HepG2 (cell line): ENCODE results near the gene COPZ1. TPM values are rescaled to one million over a fixed set of nuclear protein-coding genes. Genes with fewer than 3 reads are reported as not detected.

ENCODE experiments used
- ATAC-seq: fragments of 200-7000 bp; cut with Tn5 transposase; 3 replicates; pipeline ENCODE4 v1.9.1; 2020; ENCODE audit warnings: mild to moderate bottlenecking, moderate library complexity
- BruUV-seq: library from RNA; stranded (reverse); fragments of 400-500 nt; replicated peaks from 2 replicates; lab custom pipeline; 2021; lab: Mats Ljungman, UMichigan
- CTCF ChIA-PET: fragments of 300-600 bp; formaldehyde crosslinking; extraction: SDS; loops from one replicate; lab custom pipeline; 2021; ENCODE audit warnings: low total read pairs, inconsistent platforms, low intra/inter-chr PET ratio; lab: Yijun Ruan, JAX
- POLR2A ChIA-PET: fragments of 350-600 bp; sonication (Branson Sonifier 250); formaldehyde crosslinking; loops from one replicate; lab custom pipeline; 2020; ENCODE audit warnings: antibody characterized with exemption, inconsistent platforms; lab: Yijun Ruan, JAX
- DNase-seq: peaks from one replicate; pipeline ENCODE4 v3.0.0-alpha.2; 2015; ENCODE audit warnings: low spot score
- FAIRE-seq: peaks from 3 replicates; lab custom pipeline; 2011; peaks lifted over from hg19 to GRCh38; lab: Jason Lieb, UNC
- H2AFZ ChIP-seq: one replicate; pipeline ENCODE4 v1.6.1; 2011; ENCODE audit warnings: low read length, inconsistent platforms
- H3K27ac ChIP-seq: fragments of 300-600 bp; 3 replicates; pipeline ENCODE4 v1.8.0; 2011; ENCODE audit warnings: mixed run types, mild to moderate bottlenecking, mixed read lengths, low read length, inconsistent platforms; ENCODE audit not compliant: insufficient read depth; ENCODE audit errors: extremely low read length
- H3K27me3 ChIP-seq, 2 experiments: fragments of 200-600 bp in 1 of 2; 2 replicates in 1 of 2; 3 replicates in 1 of 2; pipeline versions ENCODE4 v1.6.0 to v1.8.0; 2011; ENCODE audit warnings: low read length in 2 of 2, mild to moderate bottlenecking in 2 of 2, moderate library complexity in 2 of 2, inconsistent platforms in 1 of 2; ENCODE audit not compliant: insufficient read depth in 2 of 2, control insufficient read depth in 1 of 2
- H3K36me3 ChIP-seq, 2 experiments: fragments of 200-600 bp in 1 of 2; replicated peaks in 1 of 2; 2 replicates in 1 of 2; 3 replicates in 1 of 2; pipeline versions ENCODE4 v1.5.1 to v1.8.0; 2011; ENCODE audit warnings: low read length in 2 of 2, inconsistent platforms in 1 of 2; ENCODE audit not compliant: insufficient read depth in 2 of 2, control insufficient read depth in 1 of 2
- H3K4me1 ChIP-seq: 2 replicates; pipeline ENCODE4 v1.5.1; 2012; ENCODE audit warnings: low read length, inconsistent platforms; ENCODE audit not compliant: insufficient read depth
- H3K4me2 ChIP-seq: 2 replicates; pipeline ENCODE4 v1.6.0; 2011; ENCODE audit warnings: low read depth, low read length, inconsistent platforms
- H3K4me3 ChIP-seq, 3 experiments: fragments of 200-600 bp in 1 of 3; sonication (generic), shearing (Covaris generic) in 1 of 3; replicated peaks in 1 of 3; 2 replicates each; pipeline ENCODE4 v1.5.1; 2011 to 2016; ENCODE audit warnings: low read length in 3 of 3, inconsistent platforms in 2 of 3, low read depth in 2 of 3, mild to moderate bottlenecking in 2 of 3, control low read depth in 1 of 3, mixed read lengths in 1 of 3; ENCODE audit not compliant: insufficient read depth in 1 of 3
- H3K79me2 ChIP-seq: one replicate; pipeline ENCODE4 v1.6.1; 2011; ENCODE audit warnings: low read length, inconsistent platforms; ENCODE audit not compliant: insufficient read depth
- H3K9ac ChIP-seq: 2 replicates; pipeline ENCODE4 v1.6.0; 2011; ENCODE audit warnings: mild to moderate bottlenecking, low read depth, low read length, inconsistent platforms; ENCODE audit not compliant: insufficient read depth
- H3K9me3 ChIP-seq: 2 replicates; pipeline ENCODE4 v1.5.1; 2012; ENCODE audit warnings: mild to moderate bottlenecking, low read length
- H4K20me1 ChIP-seq: 2 replicates; pipeline ENCODE4 v1.6.0; 2011; ENCODE audit warnings: inconsistent platforms, mild to moderate bottlenecking, low read length, moderate library complexity; ENCODE audit not compliant: insufficient read depth
- GABPA ChIP-seq, 2 experiments: IDR thresholded peaks; 2 replicates each; pipeline ENCODE4 v1.6.1; 2011 to 2016; ENCODE audit warnings: low read depth in 2 of 2, low read length in 1 of 2, missing biosample characterization in 1 of 2, missing genetic modification characterization in 1 of 2
- HNRNPLL ChIP-seq: fragments of 200-400 bp; formaldehyde crosslinking; IDR thresholded peaks from 2 replicates; pipeline ENCODE4 v1.6.1; 2017; ENCODE audit warnings: mild to moderate bottlenecking, low read depth, low read length; ENCODE audit not compliant: poor library complexity, severe bottlenecking
- NR3C1 ChIP-seq: sonication (generic); formaldehyde crosslinking; IDR thresholded peaks from 2 replicates; pipeline ENCODE4 v1.4.0; 2020; ENCODE audit warnings: missing genetic modification reagents
- SMAD3 ChIP-seq: sonication (generic); formaldehyde crosslinking; IDR thresholded peaks from 2 replicates; pipeline ENCODE4 v1.4.0; 2020; ENCODE audit warnings: missing genetic modification reagents
- ZNF615 ChIP-seq: sonication (generic); formaldehyde crosslinking; IDR thresholded peaks from 2 replicates; pipeline ENCODE4 v1.5.0; 2020; ENCODE audit warnings: mild to moderate bottlenecking, missing genetic modification reagents, borderline replicate concordance
- ZNF646 ChIP-seq: sonication (generic); formaldehyde crosslinking; IDR thresholded peaks from 2 replicates; pipeline ENCODE4 v1.9.0; 2021; ENCODE audit warnings: mild to moderate bottlenecking, missing genetic modification reagents
- WGBS: methylation state at CpG from one replicate; pipeline ENCODE4 v1.1.6; 2017; ENCODE audit warnings: low lambda C conversion rate; 5-methylcytosine and 5-hydroxymethylcytosine counted together
- in situ Hi-C: cut with HindIII; loops from 2 replicates; pipeline ENCODE4 v1.10.0; 2017; ENCODE audit warnings: low pct_unique_long_range_greater_than_20kb; ENCODE audit not compliant: extremely low pct_ligation_motif_present
- intact Hi-C: fragments of 100-400 bp; cut with micrococcal nuclease; formaldehyde crosslinking; loops from one replicate; pipeline ENCODE4 v1.10.0; 2022; ENCODE audit not compliant: unreplicated experiment
- polyA plus RNA-seq, 8 experiments: library from polyadenylated mRNA; depleted of rRNA in 3 of 8; stranded (reverse) in 7 of 8; unstranded in 1 of 8; fragments of >200 nt; fragmentation: Illumina TruSeq in 4 of 8; extraction: Trizol in 4 of 8; gene quantifications; 2 replicates each; pipeline versions ENCODE4 v1.2.1 to v1.2.3, GENCODE V29; 2011 to 2016; ENCODE audit warnings: low read depth in 4 of 8, missing spikeins in 1 of 8, mixed read lengths in 1 of 8; ENCODE audit not compliant: insufficient read depth in 1 of 8
- total RNA-seq, 5 experiments: library from RNA; depleted of rRNA; stranded (reverse); fragments of >200 nt; fragmentation: Illumina TruSeq; extraction: Trizol; gene quantifications; 2 replicates each; pipeline ENCODE4 v1.2.3, GENCODE V29; 2016; ENCODE audit warnings: low read depth in 1 of 5
- TF ChIP-seq, protein P1 (sequence below): sonication (generic); formaldehyde crosslinking; IDR thresholded peaks from 2 replicates; pipeline ENCODE4 v1.8.0; 2022; ENCODE audit warnings: mild to moderate bottlenecking, missing genetic modification reagents

The COPZ1 gene
- total and polyA plus RNA-seq, 2 of the 13 experiments (the other 11 are each of a cell fraction or from before 2014, with no cell fraction given), result 125 to 184 TPM

GRCh38 chr12:54388237-54389133 lies 63.6 kb downstream of the COPZ1 start (continued):
- no peak for TF ChIP-seq ZNF615 (CRISPR knock-in tag)
- TF ChIP-seq, all 625 proteins: peak for 0

- H4K20me1 ChIP-seq, result no peaks in the 10 kb centered on the region
- 74% methylated on average over 3 of the region's 3 CpGs for WGBS
- DNase-seq (no peak), ATAC-seq (no peak), FAIRE-seq (no peak)
- H3K27ac ChIP-seq, result no peak overlapping the region
- H3K36me3 ChIP-seq, result no peaks in the 10 kb centered on the region
- BruUV-seq, result no TSS peak
- H3K9ac ChIP-seq, result no peak overlapping the region
- H3K4me1 ChIP-seq, result peaks cover 33% of the 10 kb centered on the region
- in situ Hi-C loops (no loop called here), intact Hi-C loops (no loop called here)
- no peak overlapping the region for H3K4me3 ChIP-seq
- H2AFZ ChIP-seq, result no peak overlapping the region
- H3K4me2 ChIP-seq, result no peak overlapping the region
- peaks cover 3 to 4% of the 10 kb centered on the region in 2 experiments; a peak in 3 of 5 replicates for H3K27me3 ChIP-seq
- no peaks in the 10 kb centered on the region for H3K79me2 ChIP-seq
- ChIA-PET CTCF (no interaction called here), POLR2A (no interaction called here)
- TF ChIP-seq ZNF646 (CRISPR knock-in tag) (no peak), GABPA (IDR thresholded peaks at IDR 0.05; ENCODE audit: low read depth, low read length) (no peak), GABPA (CRISPR knock-in tag; IDR thresholded peaks at IDR 0.05; ENCODE audit: low read depth) (no peak), HNRNPLL (no peak), SMAD3 (CRISPR knock-in tag) (no peak), NR3C1 (no peak)
- TF ChIP-seq, protein P1, sequence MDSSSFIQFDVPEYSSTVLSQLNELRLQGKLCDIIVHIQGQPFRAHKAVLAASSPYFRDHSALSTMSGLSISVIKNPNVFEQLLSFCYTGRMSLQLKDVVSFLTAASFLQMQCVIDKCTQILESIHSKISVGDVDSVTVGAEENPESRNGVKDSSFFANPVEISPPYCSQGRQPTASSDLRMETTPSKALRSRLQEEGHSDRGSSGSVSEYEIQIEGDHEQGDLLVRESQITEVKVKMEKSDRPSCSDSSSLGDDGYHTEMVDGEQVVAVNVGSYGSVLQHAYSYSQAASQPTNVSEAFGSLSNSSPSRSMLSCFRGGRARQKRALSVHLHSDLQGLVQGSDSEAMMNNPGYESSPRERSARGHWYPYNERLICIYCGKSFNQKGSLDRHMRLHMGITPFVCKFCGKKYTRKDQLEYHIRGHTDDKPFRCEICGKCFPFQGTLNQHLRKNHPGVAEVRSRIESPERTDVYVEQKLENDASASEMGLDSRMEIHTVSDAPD (CRISPR knock-in tag), result no peak
- H3K9me3 ChIP-seq, result no peaks in the 10 kb centered on the region
These were observed 64.2 kb downstream of the COPZ1 start for GRCh38 chr12:54389134-54389508.
